GM18907 (cell line): Measurements from ENCODE around the gene PSPN.

ENCODE experiments used
- ATAC-seq: cut with Tn5 transposase; IDR thresholded peaks from one replicate; pipeline ENCODE4 v1.9.1; 2021; ENCODE audit warnings: mild to moderate bottlenecking, moderate library complexity; ENCODE audit not compliant: unreplicated experiment

Gene PSPN

DNA sequence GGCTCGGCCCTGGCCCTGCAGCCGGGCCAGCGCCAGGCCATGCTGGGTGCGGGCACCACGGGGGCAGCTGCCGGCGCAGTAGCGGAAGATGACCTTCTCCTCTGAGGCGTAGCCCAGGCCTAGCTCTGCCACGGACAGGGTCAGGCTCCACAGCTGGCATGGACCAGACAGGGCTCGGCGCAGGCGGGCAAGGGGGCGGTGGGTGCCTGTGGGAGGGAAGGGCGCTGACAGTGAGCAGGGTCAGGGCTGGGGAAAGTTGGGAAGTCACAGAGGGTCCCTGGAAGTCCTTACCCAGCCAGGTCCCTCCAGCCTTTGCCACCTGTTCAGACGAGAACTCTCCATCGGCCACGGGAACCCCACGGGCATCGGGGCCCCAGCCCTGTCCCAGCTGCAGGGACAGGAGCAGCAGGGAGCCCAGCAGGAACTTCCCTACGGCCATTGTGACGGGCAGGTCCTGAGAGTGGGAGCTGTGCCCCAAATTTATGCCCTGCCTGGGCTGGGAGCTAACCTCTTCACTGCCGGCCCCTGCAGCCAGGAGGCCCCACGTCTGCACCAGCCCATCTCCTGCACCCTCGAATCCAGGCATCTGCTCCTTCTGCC lies at the start of gene PSPN:
Gene PSPN, minus strand, starts transcription at position 523 of the 600 bp plus-strand sequence. Its CDS starts 84 bp downstream, at position 439.
- ATAC-seq = no peak

DNA sequence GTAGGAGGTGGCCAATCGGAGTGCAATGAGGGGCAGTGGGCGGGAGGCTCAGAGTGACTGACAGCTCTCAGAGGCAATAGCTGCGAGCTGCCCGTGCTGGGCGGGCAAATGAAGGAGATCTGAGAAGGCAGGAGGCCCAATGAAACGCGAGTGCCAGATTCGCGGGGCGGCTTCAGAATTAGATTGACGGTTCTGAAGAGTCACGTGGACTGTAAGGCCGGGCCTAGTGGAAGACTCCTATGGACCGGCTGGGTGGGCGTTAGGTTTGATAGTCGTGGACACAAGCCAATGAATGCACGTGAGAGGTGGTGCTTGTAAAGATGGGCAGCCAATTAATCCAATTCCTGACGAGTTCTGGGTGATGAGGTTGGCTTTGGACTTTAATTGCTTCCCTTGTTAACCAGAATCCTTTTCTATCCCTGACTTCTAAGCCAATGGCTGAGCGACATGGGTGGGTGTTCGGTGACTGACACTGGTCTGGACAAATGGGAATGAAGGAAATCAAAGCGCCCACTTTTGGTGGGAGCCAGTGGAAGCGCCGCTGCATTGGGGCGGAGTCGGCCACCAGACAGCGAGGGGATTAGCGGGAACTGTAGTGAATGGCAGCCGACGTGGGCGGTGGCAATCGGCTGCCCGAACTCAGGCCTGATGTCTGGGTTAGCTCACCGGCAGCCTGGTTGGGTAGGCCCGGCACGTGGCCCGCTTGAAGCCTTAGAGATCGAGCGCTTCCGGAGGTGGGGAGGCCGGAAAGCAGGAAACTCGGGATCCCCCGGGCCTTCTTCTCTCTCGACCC lies 49.4 kb upstream of the PSPN start:
- ATAC-seq = peak; percentile 90

- no peak for ATAC-seq
Observed at GRCh38 chr19:6424195-6424938, 48.6 kb upstream of the PSPN start, which contains the start of gene KHSRP. TSS of gene KHSRP (minus strand) at chr19:6424811. CDS start at chr19:6424701, 110 bp downstream.

DNA sequence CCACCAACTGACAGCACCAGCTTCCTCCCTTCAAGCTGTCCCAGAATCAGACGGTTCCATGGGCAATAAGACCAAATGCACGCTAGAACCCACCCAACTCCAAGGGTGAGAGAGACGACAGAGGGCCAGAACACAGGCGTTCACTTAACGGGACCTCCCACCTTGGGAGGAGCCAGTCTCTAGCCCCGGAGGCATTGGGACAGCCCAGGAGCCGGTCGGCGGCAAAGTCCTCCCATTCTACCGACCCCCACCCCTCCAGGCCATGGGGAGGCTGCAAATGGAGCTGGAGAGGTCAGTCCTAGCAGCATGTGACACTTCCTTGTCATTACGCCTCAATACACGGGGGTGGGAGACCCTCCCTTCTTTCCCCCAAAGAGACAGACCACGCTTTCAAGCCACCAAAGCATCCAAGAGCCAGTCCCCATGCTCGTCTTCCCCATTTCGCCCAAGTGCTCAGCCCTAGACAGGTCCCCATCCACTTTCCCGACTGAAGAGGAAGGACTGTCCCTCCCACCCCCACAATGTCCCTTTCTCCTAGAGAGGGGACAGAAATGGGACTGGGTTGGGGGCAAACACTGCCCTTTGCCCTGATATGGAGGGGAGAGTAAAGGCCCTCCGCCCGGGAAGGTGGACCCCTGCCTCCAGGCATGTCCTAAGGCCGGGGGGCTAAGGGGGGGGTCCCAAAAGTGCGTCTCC lies 47.9 kb upstream of the PSPN start:
- no peak for ATAC-seq

GRCh38 chr19:6421075-6422014 lies 45.6 kb upstream of the PSPN start:
- no peak for ATAC-seq

DNA sequence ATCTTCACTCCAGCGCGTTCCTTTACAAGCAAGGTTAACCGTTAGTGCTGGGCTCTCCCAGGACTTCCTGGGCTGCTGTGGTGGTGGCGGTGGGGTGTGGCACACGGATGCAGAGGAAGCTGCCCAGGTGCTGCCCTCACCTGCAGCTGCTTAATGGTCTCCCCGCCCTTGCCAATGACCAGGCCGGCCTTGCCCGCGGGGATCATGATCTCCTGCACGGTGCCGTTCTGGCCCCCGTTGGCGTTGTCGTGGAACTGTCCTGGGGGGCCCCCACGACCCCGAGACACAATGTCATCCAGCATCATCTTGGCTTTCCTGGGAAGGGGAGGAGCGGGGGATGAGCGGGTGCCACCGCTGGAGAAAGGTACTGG lies 42.8 kb upstream of the PSPN start:
- no peak for ATAC-seq

- no peak for ATAC-seq
Observed at GRCh38 chr19:6417713-6418561, 42.2 kb upstream of the PSPN start.

DNA sequence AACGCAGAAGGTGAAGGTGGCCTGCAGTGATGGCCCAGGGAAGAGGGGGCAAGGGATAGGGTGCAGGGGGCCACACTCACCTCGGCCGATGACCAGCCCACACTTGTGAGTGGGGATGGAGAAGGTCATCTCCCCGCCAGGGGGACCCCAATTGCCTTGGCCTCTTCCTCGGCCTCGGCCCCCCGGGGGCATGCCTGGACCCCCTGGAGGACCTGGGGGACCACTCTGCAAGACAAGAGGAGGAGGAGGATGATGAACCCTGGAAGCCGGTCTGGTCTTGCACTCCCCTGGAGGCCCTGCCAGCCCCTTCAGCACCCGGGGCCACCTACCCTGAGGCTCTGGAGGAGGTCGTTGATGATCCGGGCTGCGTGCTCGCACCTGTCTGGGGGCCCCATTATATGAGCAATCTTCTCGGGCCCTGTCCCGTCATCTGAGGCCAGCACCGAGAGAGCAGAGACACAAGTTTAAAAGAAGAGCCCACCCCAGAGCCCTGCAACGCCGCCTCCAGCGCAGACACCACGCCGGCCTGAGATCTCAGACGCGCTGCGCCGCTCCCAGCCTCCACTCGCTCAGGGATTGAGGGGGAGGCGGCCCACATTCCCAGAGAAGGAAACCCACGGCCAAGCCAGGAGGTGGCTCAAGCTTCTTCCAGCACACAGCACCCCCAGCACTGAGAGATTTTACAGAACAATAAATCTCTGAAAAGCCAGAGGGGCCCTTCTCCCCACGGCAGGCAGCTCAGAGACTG lies 41.1 kb upstream of the PSPN start:
- no peak for ATAC-seq

DNA sequence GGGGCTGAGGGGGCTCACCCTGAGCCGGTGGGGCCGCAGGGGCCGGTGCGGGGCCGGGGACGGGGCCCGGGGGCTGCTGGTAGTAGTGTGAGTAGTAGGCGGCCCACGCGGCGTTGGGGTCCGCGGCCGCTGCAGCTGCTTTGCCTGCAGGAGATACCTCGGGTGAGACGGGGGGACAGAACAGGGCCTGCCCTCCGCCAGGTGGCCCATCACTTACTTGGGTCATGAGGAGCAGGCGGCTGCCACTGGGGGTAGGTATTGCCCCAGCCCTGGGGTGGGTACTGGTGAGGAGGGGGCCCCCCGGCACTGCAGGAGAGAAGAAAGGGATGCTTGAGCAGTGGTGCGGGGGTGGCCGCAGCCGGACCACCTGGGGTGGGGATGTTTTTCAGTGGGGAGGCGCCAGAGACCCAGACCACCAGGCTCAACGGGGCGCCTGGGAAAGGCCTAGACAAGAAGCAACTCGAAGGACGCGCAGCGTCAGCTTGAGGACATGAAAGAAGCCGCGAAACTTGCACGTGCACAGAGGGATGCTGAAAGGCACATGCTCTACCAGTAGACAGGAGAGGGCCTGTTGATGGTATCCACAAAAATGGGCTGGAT lies 40.0 kb upstream of the PSPN start:
- no peak for ATAC-seq

DNA sequence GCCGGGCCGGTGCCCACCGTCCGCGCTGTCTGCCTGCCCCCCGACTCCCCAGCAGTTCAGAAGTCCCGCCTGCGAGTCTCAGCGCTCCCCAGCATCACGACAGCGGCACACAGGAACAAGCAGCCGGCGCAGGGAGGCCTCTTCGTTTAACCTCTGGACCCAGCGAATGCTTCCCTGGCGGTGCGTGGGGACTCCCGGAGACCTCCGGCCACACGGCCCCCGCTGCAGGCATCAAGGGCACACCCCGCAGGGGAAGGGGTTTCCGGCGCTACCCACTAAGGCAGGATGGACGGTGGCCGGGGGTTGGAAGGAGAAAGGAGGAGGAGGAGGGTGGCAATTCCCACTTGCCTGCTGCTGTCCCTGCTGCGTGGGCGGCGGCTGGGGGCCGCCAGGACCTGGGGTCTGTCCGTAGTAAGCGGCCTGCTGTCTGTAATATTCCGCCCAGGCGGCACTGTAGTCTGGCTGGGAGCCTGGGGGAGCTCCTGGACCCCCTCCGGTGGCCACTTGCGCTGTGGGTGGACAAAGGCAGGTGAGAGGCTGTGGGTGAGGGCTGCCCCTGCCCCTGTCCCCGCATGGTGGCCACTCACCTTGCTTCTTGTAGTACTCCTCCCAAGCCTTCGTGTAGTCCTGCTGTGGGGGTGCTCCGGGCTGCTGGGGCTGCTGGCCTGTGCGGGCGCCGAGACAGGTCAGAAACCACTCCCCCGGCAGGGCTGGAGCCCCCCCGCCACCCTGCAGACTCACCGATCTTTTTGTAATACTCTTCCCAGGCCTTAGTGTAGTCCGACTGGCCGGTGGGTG lies 39.3 kb upstream of the PSPN start:
- ATAC-seq = no peak

DNA sequence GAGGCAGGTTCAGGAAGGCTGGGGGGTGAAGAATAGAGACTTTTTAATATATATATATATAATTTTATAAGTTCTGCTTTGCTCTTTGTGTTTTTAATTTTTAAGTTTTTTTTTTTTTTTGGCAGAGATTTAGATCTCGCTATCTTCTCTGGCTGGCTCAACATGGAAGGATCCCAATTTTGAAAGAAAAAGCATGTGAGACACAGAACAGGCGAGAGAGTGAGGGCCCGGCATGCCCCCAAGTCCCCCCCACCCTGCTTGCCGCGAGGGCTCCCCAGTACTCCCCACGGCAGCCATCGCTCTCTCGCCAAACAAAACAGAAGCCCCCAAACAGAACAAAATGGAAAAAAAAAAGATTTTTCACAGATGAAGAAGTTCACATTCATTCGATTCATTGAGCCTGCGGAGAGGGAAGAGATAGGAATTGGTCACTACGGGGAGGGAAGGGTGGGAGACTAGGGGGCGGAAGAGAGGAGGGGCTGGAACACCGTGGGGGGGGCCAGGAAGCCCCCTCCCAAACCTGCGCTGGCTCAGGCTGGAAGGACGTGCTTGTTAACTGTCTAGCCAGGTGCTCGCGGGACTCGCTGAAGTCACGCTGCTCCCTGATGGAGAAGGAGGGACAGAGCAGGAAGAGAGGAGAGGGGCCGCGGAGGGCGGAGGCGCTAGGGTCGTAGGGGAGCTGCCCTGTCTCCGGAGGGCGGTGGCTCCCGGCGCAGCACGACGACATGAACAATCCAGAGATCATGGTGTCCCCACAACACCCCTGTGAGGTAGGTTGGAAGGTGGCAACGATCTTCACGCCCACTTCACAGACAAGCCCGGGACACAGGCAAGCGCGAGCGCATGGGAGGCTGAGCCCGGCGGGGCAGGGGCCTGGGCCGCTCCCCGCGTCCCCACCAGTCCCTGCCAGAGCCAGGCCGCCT lies 38.2 kb upstream of the PSPN start:
- no peak for ATAC-seq

DNA sequence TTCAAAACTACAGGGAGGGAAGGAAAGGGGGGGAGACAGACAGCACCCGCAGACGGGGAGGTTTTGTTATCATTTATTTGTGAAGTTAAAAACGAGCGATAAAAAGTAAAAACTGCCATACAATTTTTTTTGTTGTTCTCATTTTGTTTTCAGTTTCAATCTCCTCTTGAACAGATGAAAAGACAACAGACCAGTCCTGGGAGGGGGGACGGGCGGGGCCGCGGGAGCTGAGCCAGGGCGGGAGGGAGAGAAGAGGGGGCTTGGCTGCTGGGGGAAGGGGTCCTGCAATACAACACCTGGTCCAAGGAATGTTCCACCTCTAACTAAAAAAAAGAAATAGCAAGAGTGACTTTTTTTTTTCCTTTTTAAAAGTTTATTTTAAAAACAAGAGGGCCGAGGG lies 37.6 kb upstream of the PSPN start:
- no peak for ATAC-seq

DNA sequence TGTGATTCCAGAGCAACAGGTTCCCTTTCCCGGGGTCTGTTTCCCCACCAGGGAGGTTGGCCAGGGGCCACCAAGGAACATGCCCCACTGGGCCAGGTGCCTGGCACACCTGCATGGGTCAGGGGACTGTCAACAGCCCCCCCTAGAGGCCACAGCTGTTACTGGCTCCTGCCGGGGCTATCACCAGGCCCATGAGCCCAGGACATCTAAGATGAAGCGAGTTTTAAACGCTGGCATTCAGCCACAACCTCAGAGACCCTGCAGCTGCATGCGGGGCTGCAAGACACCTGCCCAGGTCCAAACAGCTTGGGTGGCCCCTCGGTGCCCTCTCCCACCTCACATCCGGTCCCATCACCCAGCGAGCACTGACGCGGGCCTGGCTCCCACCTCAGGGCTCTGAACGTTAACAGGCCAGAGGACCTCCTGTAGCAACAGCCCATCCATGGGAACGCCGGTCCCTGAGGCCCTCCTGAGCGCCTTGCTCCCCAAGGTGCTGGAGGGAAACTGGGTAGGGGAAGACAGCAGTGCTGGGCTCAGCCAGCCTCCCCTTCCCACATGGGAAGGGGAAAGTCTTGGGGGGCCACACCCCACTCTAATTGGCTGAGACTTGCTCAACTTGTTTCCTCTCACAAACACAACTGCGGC lies 36.8 kb upstream of the PSPN start:
- no peak for ATAC-seq

DNA sequence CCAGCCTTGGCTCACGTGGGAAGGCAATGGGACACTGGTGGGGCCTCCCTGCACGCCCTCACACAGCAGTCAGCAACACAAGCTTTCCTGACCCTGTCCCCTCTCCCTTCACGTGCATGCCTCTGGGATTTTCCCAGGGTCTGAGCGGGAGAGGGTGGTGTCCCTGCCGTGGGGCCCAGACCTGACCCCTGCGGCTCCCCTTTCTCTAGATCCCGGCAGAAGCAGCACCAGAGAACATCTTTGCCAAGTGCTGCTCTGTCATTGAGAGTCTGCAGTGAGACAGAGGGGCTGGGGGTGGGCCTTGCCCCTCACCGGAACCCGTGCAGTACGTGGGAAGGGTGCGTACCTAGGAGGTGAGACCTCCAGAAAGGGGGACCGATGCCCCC lies 36.3 kb upstream of the PSPN start:
- no peak for ATAC-seq

DNA sequence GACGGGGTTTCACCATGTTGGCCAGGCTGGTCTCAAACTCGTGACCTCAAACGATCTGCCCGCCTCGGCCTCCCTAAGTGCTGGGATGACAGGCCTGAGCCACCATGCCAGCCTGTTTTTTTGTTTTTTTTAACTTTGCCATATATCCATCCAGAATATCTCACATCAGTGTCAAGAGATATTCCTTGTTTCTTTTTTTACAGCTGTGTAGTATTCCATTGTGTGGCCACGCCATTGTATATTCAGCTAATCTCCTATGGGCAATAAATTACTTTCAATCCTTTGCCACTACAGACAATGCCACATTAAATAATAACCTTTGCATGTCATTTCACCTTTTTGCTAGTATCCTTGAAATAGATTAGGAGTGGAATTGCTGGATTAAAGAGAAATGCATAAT lies 33.6 kb upstream of the PSPN start:
- ATAC-seq = no peak

DNA sequence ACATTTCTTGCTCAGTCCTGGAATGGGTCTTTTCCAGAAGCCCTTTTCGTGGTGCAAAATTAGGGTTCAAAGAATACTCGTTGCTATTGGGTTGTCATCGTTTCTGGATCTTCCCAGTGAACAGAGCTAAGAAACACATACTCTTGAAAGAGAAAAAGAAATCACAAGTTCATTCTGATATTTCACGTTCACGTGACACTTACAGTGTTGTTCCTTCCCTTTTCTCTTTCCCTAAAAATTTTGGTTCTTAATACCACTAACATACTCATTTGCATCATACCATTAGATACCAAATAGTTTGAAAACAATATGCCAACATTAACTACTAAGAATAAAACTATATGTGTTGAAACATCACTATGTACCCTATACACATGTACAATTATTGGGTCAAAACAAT lies 30.7 kb upstream of the PSPN start:
- ATAC-seq = no peak
